Measurements from ENCODE around the gene PARVB.
"Not testable (repeated sequence)": the region's sequence is repeated elsewhere in the genome, so short reads cannot be mapped to it uniquely, and the experiment has no call there.

The PARVB gene

DNA sequence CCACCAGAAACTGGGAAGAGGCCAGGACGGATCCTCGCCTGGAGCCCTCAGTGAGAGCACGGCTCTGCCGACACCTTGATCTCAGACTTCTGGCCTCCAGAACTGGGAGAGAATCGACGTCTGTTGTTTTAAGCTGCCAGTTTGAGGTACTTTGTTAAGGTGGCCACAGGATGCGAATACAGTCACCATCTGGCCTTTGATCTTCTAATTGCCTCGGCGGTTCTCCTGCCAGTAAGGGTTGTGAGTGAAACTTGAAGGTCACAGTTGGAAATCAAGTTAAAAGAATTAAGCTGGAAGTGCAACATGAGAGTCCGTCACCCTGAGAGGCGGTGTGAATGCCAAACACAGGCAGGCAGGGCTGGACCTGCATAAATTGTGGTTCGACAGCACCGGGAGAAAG lies 27.9 kb downstream of the PARVB start:
- no peak for DNase-seq (ENCODE audit: low spot score)
- FAIRE-seq: no peak

DNA sequence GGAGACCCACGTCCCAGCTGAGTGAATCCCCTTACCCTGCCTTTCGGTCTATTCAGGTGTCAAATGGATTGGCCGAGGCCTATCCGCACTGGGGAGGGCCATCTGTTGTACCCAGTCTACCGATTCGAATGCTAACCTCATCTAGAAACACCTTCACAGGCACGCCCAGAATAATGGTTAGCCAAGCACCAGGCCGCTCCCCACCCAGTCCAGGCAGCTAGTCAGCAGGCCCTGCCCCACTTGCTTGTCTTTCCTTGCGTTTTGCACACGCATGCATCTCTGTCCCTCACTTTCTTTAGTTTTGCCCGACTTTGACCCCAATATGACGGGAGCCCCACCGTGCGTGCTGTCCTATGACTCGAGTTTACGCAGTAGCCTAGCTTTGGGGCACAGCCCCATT lies 31.7 kb downstream of the PARVB start:
- DNase-seq (ENCODE audit: low spot score) (no peak), FAIRE-seq (no peak)

- not testable (repeated sequence) for FAIRE-seq
Measured at GRCh38 chr22:44056649-44057048, 32.5 kb downstream of the PARVB start.

GRCh38 chr22:44057401-44057987 lies 33.4 kb downstream of the PARVB start:
- DNase-seq (ENCODE audit: low spot score) (no peak), FAIRE-seq (no peak)

More at GRCh38 chr22:44056649-44057048, 32.5 kb downstream of the PARVB start:
- not testable (repeated sequence) for DNase-seq (ENCODE audit: low spot score)

- DNase-seq (ENCODE audit: low spot score): no peak
Measured at GRCh38 chr22:44063462-44064371, 39.6 kb downstream of the PARVB start.

DNA sequence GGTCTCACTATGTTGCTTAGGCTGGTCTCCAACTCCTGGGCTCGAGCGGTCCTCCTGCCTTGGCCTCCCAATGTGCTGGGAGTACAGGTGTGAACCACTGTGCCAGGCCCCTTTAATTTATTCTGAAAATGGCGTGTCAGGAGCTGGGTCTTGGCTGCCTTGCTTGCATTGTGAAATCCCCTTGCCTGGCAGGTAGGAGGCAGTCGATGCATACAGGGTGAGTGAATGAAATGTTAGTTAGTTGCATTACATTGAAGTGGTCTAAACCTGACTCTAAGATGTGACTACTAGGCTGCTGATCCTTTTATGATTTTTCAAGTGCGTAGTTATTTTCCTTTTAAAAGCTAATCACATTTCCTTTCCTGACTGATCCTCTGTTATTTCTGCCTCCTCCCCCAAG lies 42.9 kb downstream of the PARVB start:
- FAIRE-seq: no peak

More at GRCh38 chr22:44063462-44064371, 39.6 kb downstream of the PARVB start:
- FAIRE-seq: no peak

GRCh38 chr22:44067901-44068300 lies 43.8 kb downstream of the PARVB start:
- DNase-seq (ENCODE audit: low spot score) (no peak), FAIRE-seq (no peak)

More for the DNA sequence above, 42.9 kb downstream of the PARVB start:
- DNase-seq (ENCODE audit: low spot score): no peak

GRCh38 chr22:44068422-44069191 lies 44.5 kb downstream of the PARVB start:
- no peak for FAIRE-seq
- DNase-seq (ENCODE audit: low spot score): no peak

GRCh38 chr22:44070029-44070428 lies 45.9 kb downstream of the PARVB start:
- DNase-seq (ENCODE audit: low spot score): no peak
- no peak for FAIRE-seq

GRCh38 chr22:44071781-44072326 lies 47.8 kb downstream of the PARVB start:
- DNase-seq (ENCODE audit: low spot score) (no peak), FAIRE-seq (no peak)

- DNase-seq (ENCODE audit: low spot score) (no peak), FAIRE-seq (no peak)
Measured at GRCh38 chr22:44074337-44074984, 50.4 kb downstream of the PARVB start.

DNA sequence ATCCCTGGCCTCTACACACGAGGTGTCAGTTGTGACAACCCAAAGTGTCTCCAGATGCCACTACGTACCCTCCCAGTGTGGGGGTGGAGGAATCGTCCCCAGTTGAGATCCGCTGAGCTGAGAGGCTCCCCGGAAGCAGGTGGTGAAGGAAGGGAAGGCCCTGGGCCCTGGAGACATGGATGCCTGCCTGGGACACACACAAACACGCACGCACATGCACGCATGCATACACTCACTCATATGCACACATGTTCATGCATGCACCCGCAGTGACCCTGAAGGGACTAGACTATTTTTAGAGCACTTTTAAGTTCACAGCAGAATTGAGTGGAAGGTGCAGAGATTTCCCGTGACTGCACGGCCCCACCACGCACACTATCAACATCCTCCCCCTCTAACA lies 50.9 kb downstream of the PARVB start:
- DNase-seq (ENCODE audit: low spot score): no peak
- FAIRE-seq: no peak

DNA sequence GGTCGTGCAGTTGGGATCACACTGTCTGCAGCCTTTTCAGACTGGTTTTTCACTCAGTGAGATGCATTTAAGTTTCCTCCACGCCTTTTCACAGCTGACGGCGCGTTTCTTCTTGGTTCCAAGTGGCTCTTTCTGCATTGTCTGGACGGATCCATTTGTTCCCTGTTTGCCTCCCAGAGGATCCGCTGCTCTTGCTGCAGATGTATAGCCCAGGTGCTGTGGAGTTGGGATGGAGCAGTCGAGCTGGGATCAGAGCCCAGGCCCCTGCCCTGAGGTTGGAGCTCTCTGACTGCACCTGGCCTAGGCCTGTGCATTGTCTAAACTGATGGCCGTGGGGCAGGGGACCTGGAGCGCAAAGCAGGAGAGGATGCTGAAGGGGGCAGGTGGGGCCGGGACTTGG lies 51.6 kb downstream of the PARVB start:
- DNase-seq (ENCODE audit: low spot score): no peak
- FAIRE-seq: no peak

DNA sequence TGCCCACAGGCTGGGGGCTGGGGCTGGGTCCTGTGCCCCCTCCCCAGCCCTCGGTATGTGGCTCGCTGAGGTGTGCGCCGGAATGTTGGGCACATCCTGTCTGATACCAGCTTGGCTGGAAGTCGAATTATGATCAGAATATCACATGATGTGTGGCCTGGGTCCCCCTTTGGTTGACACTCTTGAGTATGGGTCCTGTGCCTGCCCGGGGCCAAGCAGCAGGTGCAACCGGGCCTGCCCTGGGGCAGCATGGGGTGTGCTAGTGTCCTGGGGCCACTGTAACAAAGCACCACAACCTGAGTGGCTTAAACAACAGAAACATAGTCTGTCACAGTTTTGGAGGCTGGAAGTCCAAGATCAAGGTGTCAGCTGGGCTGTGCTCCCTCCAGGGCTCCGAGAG lies 52.7 kb downstream of the PARVB start:
- FAIRE-seq: no peak
- no peak for DNase-seq (ENCODE audit: low spot score)

GRCh38 chr22:44080936-44081861 lies 57.1 kb downstream of the PARVB start:
- DNase-seq (ENCODE audit: low spot score): peak; percentile 45
- no peak for FAIRE-seq

DNA sequence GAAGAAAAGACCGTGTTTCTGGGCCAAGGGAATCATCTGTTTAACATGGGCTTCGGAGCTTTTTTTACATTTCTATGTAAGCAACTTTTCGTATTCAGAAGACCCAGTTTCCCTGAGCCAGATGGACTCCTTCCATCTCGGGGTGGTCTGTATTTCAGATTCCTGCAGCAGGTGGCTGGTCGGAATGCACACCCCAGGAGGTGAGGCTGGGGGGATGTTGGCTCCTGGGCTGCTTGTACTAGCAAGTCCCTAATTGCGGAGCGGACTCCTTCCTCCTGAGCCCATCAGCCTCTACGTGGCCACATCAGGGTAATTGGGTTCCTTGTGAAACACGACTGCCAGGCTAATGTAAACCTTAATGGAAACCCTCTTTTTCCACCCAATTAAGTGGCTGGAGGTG lies 58.7 kb downstream of the PARVB start:
- DNase-seq (ENCODE audit: low spot score): no peak
- FAIRE-seq: no peak

DNA sequence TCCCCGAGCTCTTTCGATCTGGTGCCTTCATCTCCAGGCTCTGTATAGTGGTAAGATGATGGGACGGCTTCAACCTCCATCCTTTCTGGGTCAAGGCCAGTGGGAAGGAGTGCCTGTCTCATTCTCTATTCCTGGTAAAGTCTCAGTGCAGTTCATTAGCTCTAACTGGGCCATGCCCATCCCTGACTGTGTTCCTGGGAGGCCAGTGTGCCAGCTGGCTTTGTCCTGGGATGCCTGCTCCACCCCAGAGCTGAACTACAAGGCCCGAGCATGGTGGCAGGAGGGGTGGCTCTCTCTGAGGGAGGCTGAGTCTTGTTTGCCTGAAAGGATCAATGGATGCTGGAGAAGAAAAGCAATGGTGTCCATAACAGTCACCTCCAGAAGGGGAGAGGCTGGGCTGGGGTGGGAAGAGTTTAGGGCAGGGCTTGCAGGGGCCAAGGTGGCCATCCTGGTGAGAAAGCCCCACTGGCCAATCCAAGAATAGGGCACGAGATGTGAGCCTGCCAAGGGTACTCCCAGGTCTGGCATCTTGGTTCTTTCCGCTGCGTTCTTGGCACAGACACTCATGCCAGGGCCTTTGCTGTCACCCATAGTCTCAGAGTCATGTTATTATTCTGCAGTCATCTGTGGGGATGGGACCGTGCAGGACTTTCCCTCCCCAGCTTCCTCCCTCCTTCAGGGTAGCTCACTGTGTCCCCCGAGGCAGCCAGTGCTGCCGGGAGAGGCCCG lies 60.1 kb downstream of the PARVB start:
- FAIRE-seq (no peak), DNase-seq (ENCODE audit: low spot score) (no peak)

GRCh38 chr22:44085743-44086270 lies 61.7 kb downstream of the PARVB start:
- no peak for FAIRE-seq
- DNase-seq (ENCODE audit: low spot score): peak; percentile 53

Data from RCC 7860 (cell line).